Germinal center (tissue), 1 donor: ENCODE results near the gene PRKG1.
"Not testable (repeated sequence)": the region's sequence is repeated elsewhere in the genome, so short reads cannot be mapped to it uniquely, and the experiment has no call there.

ENCODE experiments used
- DNase-seq: peaks from one replicate; pipeline ENCODE4 v3.0.0; 2012; ENCODE audit warnings: mixed read lengths, low spot score

The PRKG1 gene

DNA sequence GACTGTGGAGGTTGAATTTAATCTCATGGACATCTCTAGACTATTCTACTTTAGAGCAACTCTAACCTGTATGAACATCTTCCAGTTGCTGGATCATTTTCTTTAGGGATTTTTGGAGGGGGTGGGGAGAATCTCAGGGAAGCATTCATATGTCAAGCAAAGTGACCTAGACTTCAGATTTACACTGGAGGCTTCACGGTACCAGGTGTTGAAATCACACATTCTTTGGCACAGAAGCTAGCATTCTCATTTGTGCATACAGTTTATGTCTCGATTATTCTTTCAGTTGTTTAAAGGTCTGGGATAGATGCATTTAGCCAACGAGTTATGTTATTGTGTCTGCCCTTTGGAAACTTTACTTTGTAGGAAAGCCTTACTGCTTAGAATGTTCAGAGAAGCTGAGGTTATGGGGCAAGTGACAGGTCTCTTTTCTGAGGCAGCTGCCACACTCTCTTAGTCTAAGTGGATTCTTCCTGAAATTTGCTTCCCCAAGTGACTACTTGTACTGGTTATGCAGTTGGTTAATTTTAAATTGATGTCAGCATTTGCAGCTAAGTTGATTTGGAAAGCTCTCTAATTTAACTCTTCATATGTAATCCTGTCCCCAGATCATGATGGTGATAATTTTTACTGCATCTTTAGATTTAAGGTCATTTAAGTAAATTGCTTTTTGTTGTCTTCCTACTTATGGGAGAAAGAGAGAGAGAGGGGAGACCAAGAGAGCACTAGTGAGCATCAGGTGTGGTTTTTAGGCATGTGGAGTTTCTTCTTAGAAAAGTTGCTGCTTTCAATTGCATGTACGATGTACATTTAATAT is 153.8 kb downstream of the PRKG1 start:
- no peak for DNase-seq

- no peak for DNase-seq
Observed at GRCh38 chr10:51228714-51229100, 154.4 kb downstream of the PRKG1 start.

DNA sequence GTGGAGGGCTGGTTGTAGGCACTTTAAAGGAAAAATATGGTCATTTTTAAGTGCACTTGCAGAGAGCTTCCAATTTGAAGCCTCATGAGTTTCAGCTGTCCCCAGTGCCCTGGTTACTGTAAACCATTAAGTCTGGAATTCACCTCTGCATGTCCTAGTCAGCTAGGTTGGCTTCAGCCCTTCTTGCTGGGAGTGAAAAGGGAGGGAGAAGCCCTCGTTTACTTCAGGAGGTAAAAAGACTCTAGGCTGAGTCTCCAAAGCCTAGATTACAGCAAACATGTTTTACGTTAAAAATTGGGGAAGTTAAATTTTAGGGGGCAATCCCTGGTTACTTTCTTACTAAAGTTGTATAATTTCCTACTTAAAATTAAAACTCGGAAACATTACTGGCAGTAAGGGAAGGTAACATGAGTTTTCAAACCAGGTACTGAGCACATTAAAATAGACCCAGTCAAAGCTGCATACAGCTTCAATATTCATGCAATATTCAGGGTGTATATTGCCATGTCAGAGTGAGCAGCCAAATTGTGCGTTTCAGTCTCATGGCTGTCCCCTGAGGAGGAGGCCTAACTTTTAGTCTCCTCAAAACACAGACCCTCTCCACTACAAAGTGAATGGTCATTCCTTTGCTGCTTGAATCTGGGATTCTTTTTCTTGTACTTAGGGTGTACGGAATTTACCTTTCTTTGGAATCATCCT is 156.7 kb downstream of the PRKG1 start:
- DNase-seq = no peak

- DNase-seq = no peak
Observed at GRCh38 chr10:51231754-51232153, 157.5 kb downstream of the PRKG1 start.

DNA sequence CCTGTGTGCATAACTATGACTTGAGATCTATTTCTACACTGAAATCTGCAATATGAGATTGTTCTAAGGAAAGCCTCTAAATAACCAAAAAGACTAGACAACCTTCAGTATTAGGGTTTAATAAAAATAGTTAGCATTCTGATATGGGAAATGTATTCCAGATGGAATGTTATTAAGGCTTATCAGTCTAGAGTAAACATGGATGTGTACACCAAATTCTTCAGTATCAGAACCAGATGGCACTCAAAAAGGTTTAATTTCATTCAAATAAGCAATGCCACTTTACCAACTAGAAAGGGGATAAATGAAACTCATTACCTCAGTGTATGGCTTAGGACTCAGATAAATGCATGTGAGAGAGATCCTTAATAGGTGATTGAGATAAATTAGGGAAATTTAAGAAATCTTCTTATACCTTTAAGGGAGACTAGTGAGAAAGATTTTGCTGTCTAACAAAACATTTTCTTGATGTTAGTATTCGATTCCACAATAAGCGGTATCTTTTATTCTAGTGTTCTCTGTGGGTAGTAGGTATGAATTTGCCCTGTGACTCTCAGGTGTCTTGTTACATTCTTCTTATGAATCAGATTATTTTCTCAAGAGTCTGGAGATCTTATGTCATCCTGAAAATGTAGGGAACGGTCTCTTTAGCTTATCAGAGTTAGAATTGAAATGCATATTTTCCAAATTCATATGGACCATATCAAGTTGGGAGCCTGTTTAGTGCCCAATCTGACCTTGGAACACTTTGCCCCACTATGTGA is 159.2 kb downstream of the PRKG1 start:
- no peak for DNase-seq

- DNase-seq = no peak
Observed at GRCh38 chr10:51235865-51236264, 161.6 kb downstream of the PRKG1 start.

DNA sequence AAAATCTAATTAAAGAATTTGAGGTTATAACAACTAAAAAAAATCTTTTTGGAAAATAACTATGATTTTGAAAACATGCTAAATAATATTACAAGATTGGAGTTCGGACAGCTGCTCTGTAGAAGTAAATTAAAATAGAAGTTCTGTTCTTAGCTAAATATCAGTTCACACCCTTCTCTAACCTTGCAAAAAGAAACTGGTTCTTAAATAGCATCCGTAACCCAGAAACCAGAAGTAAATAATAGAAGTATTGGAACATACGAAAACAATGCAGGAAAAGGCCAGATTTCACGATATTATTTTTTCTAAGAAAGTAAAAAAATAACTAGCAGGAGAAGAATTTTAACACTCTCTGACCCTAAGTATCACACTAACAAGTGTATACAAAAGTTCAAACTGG is 164.7 kb downstream of the PRKG1 start:
- DNase-seq = no peak

DNA sequence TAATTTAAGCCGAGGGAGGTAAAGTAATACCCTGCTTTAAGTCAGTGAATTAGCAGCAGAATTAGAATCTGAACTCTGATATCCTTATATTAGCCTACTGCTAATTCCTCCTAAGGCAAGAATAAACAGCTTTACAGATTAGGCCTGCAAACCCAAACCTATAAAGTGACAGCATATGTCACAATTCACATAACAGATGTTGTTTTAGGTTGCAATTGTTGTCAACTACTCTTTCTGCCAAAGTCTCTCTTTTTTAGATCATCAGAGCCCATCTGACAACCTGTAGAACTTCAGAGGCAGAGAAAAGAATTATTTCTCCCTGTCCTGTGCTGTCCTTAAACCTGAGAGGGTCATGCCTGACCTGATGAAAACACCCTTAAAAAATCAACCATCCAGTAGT is 167.2 kb downstream of the PRKG1 start:
- DNase-seq = no peak

DNA sequence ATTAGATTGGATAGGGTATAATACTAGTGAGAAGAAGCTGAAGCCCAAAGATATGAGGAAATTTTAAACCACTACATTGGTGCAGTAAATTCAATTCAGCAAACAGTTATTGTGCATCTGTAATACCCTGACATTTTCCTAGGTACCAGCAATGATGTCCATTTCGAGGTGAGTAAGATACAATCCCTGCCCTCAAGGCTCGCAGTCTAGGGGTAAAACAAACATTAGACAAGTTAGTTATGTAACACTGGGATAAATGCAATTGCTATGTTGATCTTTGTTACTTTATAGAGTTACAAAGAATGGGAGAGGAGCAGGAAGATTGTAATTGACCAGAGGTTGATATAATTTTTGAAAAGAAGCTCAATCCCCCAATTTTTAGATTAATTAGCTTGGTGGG is 168.1 kb downstream of the PRKG1 start:
- no peak for DNase-seq

DNA sequence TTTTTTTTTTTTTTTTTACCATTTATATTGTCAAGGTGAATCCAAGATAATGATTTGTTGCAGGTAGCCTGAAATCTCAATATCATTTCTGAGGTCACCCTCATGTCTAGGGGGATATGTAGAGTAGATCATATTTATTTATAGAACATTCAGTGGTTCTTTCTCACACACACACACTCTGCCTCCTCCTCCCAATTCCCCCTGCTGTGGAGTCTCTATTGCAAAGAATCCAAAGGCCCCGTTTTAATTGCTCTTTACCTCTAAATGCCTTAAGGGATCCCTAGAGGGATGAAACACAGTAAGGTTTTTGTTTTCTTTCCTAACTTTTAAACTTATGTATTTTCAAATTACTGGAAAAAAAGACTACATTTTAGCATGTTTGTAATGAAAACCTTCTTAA is 170.0 kb downstream of the PRKG1 start:
- no peak for DNase-seq

DNA sequence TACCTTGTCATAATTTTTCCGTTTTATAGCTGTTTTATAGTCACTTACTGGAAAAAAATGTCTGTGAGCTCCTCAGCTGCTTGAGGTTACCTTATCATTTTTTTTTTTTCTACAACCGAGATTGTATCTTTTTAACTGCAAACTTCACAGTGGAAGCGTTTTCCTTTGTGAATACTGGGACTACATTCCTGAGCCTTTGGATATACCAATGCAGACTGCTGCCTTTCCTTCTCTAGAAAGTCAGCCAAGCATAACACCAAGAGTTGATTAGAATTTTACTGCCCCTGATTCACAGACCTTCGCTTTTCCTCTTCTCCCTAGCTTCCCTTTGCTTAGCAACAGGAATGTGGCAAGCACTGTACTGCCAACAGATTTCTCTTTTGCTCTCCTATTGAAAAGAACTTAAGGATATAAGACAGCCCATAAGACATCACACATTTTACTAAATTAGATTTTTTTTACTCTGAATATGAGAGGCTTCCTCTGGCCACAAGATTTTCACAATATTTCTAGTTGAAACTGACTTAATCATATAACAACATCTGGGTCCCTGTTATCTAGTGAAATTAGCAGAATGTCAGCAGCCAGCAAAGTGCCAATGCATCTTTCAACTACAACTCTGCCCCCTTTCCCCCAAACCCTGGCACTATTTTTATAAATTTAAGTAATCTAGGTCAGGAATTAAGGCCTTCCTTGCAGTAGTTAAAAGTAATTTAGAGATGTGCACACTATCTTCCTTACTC is 170.6 kb downstream of the PRKG1 start:
- no peak for DNase-seq

GRCh38 chr10:51246156-51246555 is 171.9 kb downstream of the PRKG1 start:
- DNase-seq = no peak

GRCh38 chr10:51250278-51250920 is 176.1 kb downstream of the PRKG1 start:
- DNase-seq = no peak

- no peak for DNase-seq
Observed at GRCh38 chr10:51251110-51251509, 176.8 kb downstream of the PRKG1 start.

GRCh38 chr10:51255381-51255780 is 181.1 kb downstream of the PRKG1 start:
- no peak for DNase-seq

DNA sequence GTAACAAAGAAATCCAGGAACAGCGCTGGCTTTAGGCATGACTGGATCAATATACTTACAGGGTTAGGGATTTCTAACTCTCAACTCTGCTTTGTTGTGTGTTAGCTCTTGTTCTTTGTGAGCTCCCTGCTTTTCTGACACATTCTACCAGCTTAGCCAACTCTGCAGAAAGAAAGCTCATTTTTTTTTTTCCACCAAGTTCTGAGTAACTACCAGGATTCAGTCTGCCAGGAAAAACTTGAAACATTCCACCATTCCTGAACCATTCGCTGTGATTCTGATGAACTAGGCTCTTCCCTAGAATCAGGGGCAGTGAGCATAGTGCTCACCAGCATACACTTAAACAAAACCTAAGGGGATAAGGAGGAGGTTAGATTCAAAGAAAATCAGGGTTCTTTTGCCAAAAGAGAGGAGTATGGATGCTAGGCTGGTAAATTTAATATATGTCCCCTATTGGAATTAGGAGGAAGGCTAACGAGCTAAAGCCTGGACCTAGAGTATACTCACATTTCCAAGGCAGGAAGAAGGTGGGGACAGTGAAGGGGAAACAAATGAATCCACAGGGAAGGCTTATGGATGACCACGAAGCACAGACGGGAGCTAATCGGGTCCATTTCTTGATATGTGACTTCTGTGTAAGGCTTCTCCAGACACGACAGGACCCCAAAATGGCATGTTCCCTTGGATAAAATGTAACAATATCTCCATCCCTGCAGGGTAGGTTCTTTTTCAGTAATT is 183.4 kb downstream of the PRKG1 start:
- no peak for DNase-seq

DNA sequence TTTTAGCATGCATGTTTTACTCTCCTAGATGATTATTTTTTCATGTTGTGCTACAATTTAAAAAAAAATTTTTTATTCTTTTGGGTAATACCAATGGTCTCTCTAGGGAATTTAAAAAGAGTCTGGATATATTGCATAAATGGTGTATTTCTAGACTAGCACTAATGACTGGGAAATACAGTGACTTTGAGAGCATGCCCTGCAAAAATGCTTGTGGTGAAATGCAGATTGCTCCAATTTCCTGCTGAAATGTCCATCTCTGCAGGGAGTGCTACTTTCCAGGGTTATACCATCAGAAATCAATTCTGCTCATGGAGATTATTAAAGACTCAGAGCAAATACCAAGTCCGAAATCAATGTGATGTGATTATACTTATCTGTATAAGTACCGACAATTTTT is 186.1 kb downstream of the PRKG1 start:
- no peak for DNase-seq

DNA sequence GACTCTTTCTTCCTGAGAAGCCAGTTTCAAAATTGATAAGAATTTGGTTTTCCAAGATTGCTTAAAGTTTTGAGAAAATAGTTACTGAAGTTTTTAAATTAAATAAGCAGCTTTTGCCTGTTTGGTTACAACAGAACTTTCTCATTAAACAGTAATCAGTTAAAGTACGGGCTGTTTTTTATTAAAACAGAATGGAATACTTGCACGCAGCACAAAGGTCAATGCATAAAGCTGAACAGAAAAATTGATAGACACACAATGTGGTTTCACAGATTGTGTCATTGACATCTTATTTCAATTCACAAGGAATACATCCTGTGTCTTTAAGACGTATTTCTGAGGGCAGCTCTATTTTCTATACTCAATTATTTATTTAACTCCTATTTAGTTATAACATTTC is 192.2 kb downstream of the PRKG1 start:
- DNase-seq = no peak

DNA sequence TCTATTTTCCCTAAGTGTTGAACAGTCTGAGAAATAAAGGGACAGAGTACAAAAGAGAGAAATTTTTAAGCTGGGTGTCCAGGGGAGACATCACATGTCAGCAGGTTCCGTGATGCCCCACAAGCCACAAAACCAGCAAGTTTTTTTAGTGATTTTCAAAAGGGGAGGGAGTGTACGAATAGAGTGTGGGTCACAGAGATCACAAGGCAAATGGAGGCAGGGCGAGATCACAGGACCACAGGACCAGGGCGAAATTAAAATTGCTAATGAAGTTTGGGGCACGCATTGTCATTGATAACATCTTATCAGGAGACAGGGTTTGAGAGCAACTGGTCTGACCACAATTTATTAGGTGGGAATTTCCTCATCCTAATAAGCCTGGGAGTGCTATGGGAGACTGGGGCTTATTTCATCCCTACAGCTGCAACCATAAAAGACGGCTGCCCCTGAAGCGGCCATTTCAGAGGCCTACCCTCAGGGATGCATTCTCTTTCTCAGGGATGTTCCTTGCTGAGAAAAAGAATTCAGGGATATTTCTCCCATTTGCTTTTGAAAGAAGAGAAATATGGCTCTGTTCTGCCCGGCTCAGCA is 193.8 kb downstream of the PRKG1 start:
- not testable (repeated sequence) for DNase-seq

DNA sequence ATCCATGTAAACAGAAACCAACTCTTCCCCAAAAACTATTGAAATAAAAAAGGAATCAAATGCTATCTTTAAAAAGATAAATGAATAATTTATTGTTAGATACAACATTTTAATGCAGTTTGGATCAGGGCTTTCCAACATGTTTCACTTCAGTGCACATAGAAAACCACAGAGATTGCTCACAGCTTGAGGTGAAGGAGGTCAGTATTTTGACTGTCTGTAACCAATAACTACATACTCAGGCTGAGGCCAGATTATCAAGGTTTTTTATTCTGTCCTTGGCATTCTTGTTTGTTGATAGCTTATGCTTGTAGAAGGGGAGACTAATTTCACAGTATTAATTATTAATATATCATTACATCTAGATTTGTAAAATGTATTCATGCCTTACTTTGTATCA is 195.5 kb downstream of the PRKG1 start:
- no peak for DNase-seq
